Ectodermal cell (in vitro differentiated cells): ENCODE measurements around the gene PLXNA2.

Experiments used
- H3K27ac ChIP-seq: 2 replicates; pipeline ENCODE4 v1.7.0; 2013; ENCODE audit warnings: mild to moderate bottlenecking, low read depth, low read length; ENCODE audit not compliant: insufficient read depth, poor library complexity, severe bottlenecking
- H3K27me3 ChIP-seq: 2 replicates; pipeline ENCODE4 v1.7.0; 2013; ENCODE audit warnings: mild to moderate bottlenecking, low read length; ENCODE audit not compliant: insufficient read depth, control insufficient read depth, poor library complexity, severe bottlenecking
- H3K36me3 ChIP-seq: one replicate; pipeline ENCODE4 v1.7.0; 2013; ENCODE audit warnings: low read length; ENCODE audit not compliant: control insufficient read depth, insufficient read depth
- H3K4me1 ChIP-seq: one replicate; pipeline ENCODE4 v1.7.0; 2013; ENCODE audit warnings: low read length; ENCODE audit not compliant: control insufficient read depth, insufficient read depth
- H3K4me3 ChIP-seq: 2 replicates; pipeline ENCODE4 v1.7.0; 2013; ENCODE audit warnings: low read depth, low read length, control low read depth; ENCODE audit not compliant: insufficient read depth
- H3K9me3 ChIP-seq: 2 replicates; pipeline ENCODE4 v1.7.0; 2013; ENCODE audit warnings: mild to moderate bottlenecking, low read length, moderate library complexity; ENCODE audit not compliant: control insufficient read depth
- WGBS, 2 experiments: methylation state at CpG; one replicate each; pipeline ENCODE4 v1.1.7; 2013; ENCODE audit warnings: missing lambda C conversion rate in 2 of 2; 5-methylcytosine and 5-hydroxymethylcytosine counted together

The PLXNA2 gene

DNA sequence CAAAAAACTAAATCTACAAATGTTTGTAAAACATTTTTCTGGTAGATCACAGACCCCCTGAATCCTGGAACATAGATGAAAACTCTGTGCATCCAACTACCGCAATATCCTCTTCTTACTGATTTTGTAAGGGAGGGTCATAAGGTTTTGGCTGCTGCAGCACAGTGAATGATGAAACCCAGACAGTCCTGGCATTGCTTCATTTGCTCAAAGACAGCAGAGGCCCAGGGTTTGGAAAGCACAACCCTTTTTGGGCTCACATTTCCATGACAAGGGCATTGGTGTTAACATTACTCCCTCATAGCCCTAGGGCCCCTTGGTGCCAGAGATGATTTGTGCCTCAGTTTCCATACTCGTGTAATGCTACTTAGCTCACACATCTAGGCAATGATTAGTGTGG is 51.2 kb downstream of the PLXNA2 start:
- no peak overlapping the region for H3K4me3 ChIP-seq
- peaks cover 18% of the 10 kb centered on the region for H3K4me1 ChIP-seq
- no peaks in the 10 kb centered on the region for H3K27me3 ChIP-seq
- H3K36me3 ChIP-seq, result no peaks in the 10 kb centered on the region
- H3K9me3 ChIP-seq, result no peaks in the 10 kb centered on the region
- WGBS, 2 experiments, result 91 to 92% methylated on average over 2 of the region's 2 CpGs
- no peak overlapping the region for H3K27ac ChIP-seq

DNA sequence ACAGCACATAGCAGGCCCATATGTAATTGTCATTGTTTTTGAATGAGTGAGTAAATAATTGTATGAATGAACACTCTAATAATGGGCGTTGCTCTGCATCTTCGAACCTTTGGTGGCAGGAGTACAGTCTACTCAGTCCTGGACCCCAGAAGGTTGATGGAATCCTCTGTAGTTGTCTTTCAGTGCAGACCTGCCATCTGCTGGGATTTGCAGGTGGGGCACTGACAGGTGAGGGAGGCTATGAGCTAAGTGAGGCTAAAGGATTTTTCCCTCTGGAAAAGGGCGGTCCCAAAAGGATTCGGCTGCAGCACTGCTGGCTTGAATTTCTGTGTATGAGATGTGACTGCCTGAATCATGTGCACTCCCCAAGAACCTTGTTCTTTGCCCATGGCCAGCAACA is 53.4 kb downstream of the PLXNA2 start:
- no peaks in the 10 kb centered on the region for H3K27me3 ChIP-seq
- no peak overlapping the region for H3K27ac ChIP-seq
- no peak overlapping the region for H3K4me3 ChIP-seq
- H3K4me1 ChIP-seq, result peaks cover 9% of the 10 kb centered on the region
- whole genome bisulfite sequencing, 2 experiments, result 92 to 94% methylated on average over 4 of the region's 4 CpGs
- H3K36me3 ChIP-seq, result no peaks in the 10 kb centered on the region
- no peaks in the 10 kb centered on the region for H3K9me3 ChIP-seq

DNA sequence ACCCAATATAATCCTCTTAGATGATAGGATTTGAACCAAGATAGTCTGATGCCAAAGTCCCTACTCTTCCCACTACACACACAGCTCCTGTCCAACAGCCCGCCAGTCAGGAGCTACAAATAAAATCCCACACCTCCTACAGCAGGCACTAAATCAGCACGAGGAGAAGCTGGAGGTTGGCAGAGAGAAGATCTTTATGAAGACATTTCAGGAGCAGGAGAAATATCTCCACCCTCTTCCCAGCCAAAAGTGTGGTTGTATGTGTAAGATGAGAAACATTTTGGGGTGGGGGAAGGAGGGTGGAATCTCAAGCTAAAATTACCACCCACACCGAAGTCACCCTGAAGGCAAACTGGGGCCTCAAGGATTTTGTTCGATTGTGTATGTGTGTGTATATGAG is 54.5 kb downstream of the PLXNA2 start:
- Histone ChIP-seq H3K4me3 (no peak overlapping the region), H3K27ac (no peak overlapping the region), H3K36me3 (no peaks in the 10 kb centered on the region), H3K9me3 (no peaks in the 10 kb centered on the region), H3K27me3 (no peaks in the 10 kb centered on the region), H3K4me1 (peaks cover 15% of the 10 kb centered on the region)
- WGBS, 2 experiments, result 83 to 91% methylated on average over 3 to 4 of the region's 4 CpGs

DNA sequence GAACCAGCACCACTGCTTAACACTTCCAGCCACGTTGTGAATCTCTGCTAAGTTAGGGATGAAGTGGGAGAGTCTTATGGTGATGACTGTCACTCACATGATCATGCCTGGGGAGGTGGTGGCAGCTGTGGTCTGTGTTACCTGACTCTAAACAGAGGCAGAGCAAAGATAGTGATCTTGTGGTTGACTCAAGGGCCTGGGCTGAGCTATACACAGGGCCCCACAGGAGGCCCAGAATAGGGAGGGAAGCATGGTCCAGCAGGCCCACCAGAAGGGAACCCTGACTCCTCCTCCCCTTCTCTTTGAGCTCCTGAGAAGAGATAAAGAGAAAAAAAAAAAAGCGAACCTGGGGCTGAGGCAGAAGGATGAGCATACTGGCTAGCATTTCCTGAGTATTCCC is 55.0 kb downstream of the PLXNA2 start:
- Histone ChIP-seq H3K27ac (no peak overlapping the region), H3K27me3 (no peaks in the 10 kb centered on the region), H3K4me1 (peaks cover 16% of the 10 kb centered on the region), H3K9me3 (no peaks in the 10 kb centered on the region), H3K4me3 (no peak overlapping the region), H3K36me3 (no peaks in the 10 kb centered on the region)
- 59 to 74% methylated on average over 2 of the region's 2 CpGs for WGBS, 2 experiments

DNA sequence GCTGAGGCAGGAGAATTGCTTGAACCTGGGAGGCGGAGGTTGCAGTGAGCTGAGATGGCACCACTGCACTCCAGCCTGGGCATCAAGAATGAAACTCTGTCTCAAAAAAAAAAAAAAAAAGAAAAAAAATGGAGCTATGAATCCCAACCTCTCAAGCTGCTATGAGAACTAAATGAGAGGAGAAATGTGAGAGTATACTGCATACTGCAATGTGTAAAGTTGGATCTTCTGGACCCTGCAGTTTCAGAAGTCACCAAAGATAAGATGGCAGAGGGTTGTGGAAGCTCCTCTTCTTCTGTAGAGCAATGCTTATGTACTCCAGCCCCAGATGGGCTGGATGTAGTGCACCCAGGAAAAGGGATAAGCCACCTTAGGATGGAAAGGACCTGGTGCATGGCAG is 55.6 kb downstream of the PLXNA2 start:
- 91 to 100% methylated on average over 1 of the region's 1 CpG for WGBS, 2 experiments
- Histone ChIP-seq H3K9me3 (no peaks in the 10 kb centered on the region), H3K4me3 (no peak overlapping the region)

DNA sequence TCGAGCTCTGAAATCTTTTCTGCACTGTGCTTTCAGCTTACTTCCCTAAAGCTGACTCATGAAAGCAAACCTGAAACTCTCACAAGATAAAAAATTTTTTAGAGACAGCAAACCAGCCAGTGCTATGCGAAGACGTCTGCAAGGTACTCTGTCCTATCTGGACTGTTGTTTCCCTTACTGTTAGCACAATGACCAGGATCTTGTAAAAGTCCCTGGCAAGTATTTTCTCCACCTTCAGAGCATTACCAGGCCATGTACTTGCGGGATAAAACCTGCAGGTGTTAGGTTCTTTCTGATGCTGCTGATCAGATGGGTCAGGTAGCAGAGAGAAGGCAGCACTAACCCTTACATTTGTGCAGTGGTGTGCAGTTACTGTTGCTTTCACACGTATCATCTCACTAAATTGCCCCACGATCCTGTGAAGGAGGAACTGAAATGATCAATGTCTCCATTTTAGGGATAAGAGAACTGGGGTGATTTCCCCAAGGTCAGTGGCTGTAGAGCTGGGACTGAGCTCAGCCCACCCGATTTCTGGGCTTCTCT is 56.6 kb downstream of the PLXNA2 start:
- 94 to 95% methylated on average over 7 of the region's 7 CpGs for WGBS, 2 experiments
- Histone ChIP-seq H3K27ac (no peak overlapping the region), H3K4me1 (peaks cover 26% of the 10 kb centered on the region), H3K27me3 (no peaks in the 10 kb centered on the region), H3K9me3 (no peaks in the 10 kb centered on the region), H3K4me3 (no peak overlapping the region), H3K36me3 (no peaks in the 10 kb centered on the region)

More for the DNA sequence above, 55.6 kb downstream of the PLXNA2 start:
- peaks cover 20% of the 10 kb centered on the region for H3K4me1 ChIP-seq
- no peaks in the 10 kb centered on the region for H3K27me3 ChIP-seq
- no peak overlapping the region for H3K27ac ChIP-seq
- no peaks in the 10 kb centered on the region for H3K36me3 ChIP-seq

DNA sequence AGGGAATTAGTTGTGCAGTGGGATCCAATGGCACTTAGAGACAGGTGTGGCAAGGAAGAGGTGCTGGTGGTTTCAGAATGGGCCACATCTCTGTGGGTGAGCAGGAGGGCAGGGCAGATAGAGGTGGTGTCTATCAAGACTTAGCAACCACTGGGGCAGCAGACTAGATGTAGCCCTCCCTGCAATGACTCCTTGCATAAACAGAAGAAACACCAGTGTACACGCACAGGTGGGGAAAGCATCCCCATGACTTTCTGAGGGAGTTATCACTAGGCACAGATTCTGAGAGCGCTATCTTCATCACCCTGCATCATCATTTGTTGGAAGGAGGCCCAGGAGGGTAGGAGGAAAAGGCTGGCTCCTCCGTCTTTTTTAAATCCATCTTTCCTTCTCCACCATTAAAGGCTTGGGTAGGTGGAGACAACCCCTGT is 58.4 kb downstream of the PLXNA2 start:
- Histone ChIP-seq H3K27me3 (no peaks in the 10 kb centered on the region), H3K4me1 (peaks cover 41% of the 10 kb centered on the region), H3K36me3 (no peaks in the 10 kb centered on the region), H3K4me3 (no peak overlapping the region), H3K27ac (no peak overlapping the region), H3K9me3 (no peaks in the 10 kb centered on the region)
- WGBS, 2 experiments, result 87 to 93% methylated on average over 3 of the region's 3 CpGs

DNA sequence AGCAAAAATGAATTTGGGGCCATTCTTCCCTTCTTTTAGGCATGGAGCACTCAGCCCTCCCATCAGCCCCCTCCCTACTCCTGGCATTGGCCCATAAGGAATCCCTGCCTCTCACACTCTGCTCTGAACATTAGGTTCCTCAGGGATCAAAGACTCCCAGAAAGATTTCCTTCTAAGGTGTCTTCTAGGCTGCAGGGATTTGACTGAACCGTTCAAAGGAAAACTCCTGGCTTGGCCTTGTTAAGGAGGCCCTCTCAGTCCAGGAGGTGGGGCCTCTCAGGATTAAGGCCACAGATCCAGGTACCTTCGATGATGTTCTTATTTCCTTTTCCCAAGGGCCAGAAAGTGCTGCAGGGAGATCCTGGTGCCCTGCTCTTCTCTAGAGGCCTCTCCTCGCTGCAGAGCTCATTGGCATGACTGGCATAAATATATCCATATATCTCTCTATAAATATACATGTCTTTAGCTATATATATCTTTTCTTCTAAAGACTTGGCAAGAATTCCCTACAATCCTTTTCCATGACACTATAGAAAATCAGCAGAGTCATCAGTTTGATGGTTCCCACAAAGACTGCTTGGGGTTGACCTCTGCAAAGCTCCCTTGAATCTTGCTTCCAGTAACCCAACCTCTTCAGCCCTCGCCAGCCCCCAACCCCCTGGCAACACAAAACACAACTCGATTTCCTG is 59.1 kb downstream of the PLXNA2 start:
- Histone ChIP-seq H3K27me3 (no peaks in the 10 kb centered on the region), H3K9me3 (no peaks in the 10 kb centered on the region), H3K27ac (no peak overlapping the region), H3K4me3 (no peak overlapping the region), H3K4me1 (peaks cover 48% of the 10 kb centered on the region), H3K36me3 (no peaks in the 10 kb centered on the region)
- WGBS, 2 experiments, result 81 to 88% methylated on average over 5 of the region's 5 CpGs

DNA sequence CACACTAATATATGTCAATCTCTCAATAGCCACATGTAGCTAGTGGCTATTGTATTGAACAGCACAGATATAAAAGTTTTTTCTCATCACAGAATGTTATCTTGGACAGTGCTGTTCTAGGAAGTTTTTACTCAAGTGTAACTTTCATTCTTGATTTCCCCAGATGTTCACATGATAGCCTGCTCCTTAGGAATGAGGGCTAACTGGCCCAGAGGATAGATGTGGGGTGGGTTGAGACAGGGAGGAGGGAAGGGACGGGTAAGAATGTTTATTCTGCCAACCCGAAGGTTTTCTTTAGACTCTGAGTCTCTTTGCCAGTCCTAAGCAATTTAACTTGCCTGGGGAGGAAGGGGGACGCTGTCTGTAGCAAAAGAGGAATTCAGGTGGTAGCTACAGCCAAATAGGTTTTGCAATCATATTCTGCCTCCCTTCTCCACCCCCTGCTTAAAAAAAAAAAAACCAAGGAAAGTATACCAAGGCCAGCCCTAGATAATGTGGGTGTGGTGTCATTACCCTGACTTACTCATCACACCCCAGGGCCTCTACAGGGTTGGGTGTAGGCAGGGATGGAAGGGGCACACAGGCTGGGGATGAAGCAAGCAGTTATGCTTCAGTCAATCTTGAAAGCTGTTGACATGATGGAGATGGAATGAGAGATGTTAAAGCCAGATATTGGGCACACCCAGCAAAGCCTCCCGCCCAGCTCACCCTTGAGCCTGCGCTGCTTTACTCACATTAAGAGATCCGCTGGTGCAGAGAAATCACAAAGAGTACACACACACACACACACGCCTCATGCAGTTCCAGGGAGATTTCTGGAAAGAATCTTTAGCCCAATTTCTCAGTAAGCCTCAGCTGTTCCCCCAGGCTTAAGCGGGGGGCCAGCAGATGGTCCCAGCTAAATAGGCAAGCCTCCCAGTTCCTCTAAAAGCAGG is 59.9 kb downstream of the PLXNA2 start:
- Histone ChIP-seq H3K4me3 (no peak overlapping the region), H3K36me3 (no peaks in the 10 kb centered on the region), H3K4me1 (peaks cover 57% of the 10 kb centered on the region), H3K27me3 (no peaks in the 10 kb centered on the region), H3K9me3 (no peaks in the 10 kb centered on the region), H3K27ac (no peak overlapping the region)
- 87 to 90% methylated on average over 8 of the region's 8 CpGs for WGBS, 2 experiments
